Naive B cell (primary cell): ENCODE measurements around the gene SELENOP. TPM values are rescaled to one million over a fixed set of nuclear protein-coding genes. Genes with fewer than 3 reads are reported as not detected.

ENCODE experiments used
- ATAC-seq, 2 donors: fragments of 150-1000 bp; cut with Tn5 transposase; 2 replicates each; pipeline ENCODE4 v1.10.0; 2021; ENCODE audit warnings: low read depth in 2 of 2, mild to moderate bottlenecking in 2 of 2, moderate library complexity in 2 of 2
- DNase-seq: peaks from one replicate; pipeline ENCODE4 v3.0.0; 2022
- H3K27ac Mint-ChIP-seq, 6 donors: one replicate each; pipeline ENCODE4 v1.8.0; 2020 to 2022; ENCODE audit warnings: mild to moderate bottlenecking in 6 of 6, mixed read lengths in 6 of 6, moderate library complexity in 5 of 6, inconsistent platforms in 2 of 6
- H3K27me3 Mint-ChIP-seq, 3 donors: one replicate each; pipeline ENCODE4 v1.8.0; 2021 to 2022; ENCODE audit warnings: mixed read lengths in 3 of 3, mild to moderate bottlenecking in 1 of 3
- H3K36me3 Mint-ChIP-seq, 2 donors: one replicate each; pipeline ENCODE4 v1.8.0; 2020 to 2022; ENCODE audit warnings: mixed read lengths in 2 of 2, inconsistent platforms in 1 of 2, mild to moderate bottlenecking in 1 of 2
- H3K4me1 Mint-ChIP-seq, 3 donors: one replicate each; pipeline ENCODE4 v1.8.0; 2020 to 2022; ENCODE audit warnings: mixed read lengths in 3 of 3, inconsistent platforms in 1 of 3, mild to moderate bottlenecking in 1 of 3, moderate library complexity in 1 of 3
- H3K4me3 Mint-ChIP-seq, 8 donors: one replicate each; pipeline ENCODE4 v1.8.0; 2020 to 2022; ENCODE audit warnings: mild to moderate bottlenecking in 8 of 8, mixed read lengths in 8 of 8, moderate library complexity in 8 of 8, inconsistent platforms in 2 of 8
- H3K9me3 Mint-ChIP-seq, 7 donors: one replicate each; pipeline ENCODE4 v1.8.0; 2020 to 2022; ENCODE audit warnings: mixed read lengths in 7 of 7, mild to moderate bottlenecking in 5 of 7, inconsistent platforms in 2 of 7, moderate library complexity in 1 of 7
- polyA plus RNA-seq, 6 donors: library from polyadenylated mRNA; unstranded; fragments of 300-500 nt; fragmentation: Illumina TruSeq; gene quantifications; one replicate each; pipeline ENCODE4 v1.2.3, GENCODE V29; 2021; ENCODE audit warnings: low read depth in 6 of 6

SELENOP gene
- polyA plus RNA-seq, 6 donors from 2014 or later = 0.49 to 0.61 (median 0.50) TPM; not detected in 3

DNA sequence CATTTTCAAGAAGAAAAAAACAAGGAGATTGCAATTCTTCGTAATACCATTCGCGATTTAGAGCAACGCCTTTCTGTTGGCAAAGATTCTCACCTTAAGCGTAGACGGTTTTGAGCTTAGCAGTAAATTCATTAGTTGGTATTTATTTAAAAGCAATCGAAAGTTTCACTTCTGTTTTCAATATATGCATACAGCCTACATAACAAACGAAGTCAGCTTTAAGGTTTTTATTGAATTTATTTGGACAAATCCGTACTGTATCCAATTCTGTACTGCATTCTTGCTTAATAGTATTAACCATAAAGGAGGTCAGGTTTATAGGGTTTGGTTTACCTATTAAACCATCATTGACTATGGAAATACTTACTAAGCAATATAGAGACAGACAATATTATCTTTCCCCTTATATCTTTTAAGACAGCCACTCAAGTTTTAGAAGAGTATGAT is 12.0 kb downstream of the SELENOP start:
- Mint-ChIP-seq H3K27ac (no peak overlapping the region), H3K4me3 (no peak overlapping the region), H3K27me3 (no peaks in the 10 kb centered on the region), H3K36me3 (peaks cover 7 to 14% of the 10 kb centered on the region in 2 donors), H3K4me1 (no peaks in the 10 kb centered on the region), H3K9me3 (peaks cover 0 to 14% (median 3%) of the 10 kb centered on the region in 7 donors)
- no peak for DNase-seq
- no peak for ATAC-seq

GRCh38 chr5:42799241-42799608 is 12.5 kb downstream of the SELENOP start:
- H3K27ac Mint-ChIP-seq = no peak overlapping the region
- H3K36me3 Mint-ChIP-seq = peaks cover 7 to 18% of the 10 kb centered on the region in 2 donors
- no peak for ATAC-seq
- no peaks in the 10 kb centered on the region for H3K27me3 Mint-ChIP-seq
- DNase-seq = no peak
- no peak overlapping the region for H3K4me3 Mint-ChIP-seq
- H3K4me1 Mint-ChIP-seq = no peaks in the 10 kb centered on the region
- H3K9me3 Mint-ChIP-seq = peaks cover 0 to 19% (median 3%) of the 10 kb centered on the region in 7 donors

DNA sequence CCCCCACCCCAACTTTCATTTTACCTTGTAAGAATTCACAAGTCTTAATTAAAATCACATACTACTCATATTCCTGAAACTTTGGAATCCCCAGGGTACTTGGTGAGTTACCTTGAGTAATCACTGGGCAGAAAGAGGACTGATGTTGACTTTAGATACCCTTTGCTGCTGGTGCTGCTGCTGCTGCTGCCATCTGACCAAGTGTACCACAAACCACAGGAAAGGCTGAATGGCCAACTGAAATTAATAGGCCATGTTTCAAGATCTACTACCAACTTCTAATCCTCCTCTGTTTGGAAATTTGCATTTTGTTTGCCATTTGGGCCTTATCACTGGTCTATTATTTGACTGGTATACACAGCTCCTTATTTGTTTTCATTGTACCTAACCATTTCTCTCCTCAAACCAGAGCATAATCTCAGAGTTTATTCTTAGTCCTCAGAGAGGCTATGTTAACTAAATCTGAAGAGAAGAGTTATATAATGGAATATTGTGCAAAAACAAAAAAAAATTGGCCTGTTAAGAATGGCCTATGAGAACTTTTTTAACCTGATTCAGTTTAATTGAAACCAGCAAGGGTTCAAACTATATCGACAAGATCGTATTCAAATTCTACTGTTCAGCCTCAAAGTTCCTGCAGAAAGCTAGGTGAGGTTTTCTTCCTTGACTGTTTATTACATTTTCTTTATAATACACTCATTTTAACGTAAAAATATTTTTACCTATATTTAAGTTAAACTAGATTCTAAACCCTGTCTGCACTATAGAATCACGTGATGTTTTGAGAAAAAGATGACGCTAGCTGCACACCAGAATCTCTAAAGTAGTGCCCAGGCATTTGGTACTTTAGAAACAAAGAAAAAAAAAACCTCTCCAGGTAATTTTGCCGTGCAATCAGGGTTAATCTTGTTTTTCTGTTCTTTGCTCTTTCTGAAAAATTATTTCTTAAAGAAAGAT is 13.1 kb downstream of the SELENOP start:
- Mint-ChIP-seq H3K9me3 (peaks cover 0 to 25% (median 4%) of the 10 kb centered on the region in 7 donors), H3K27ac (no peak overlapping the region), H3K4me3 (no peak overlapping the region), H3K36me3 (peaks cover 7 to 18% of the 10 kb centered on the region in 2 donors), H3K27me3 (no peaks in the 10 kb centered on the region), H3K4me1 (no peaks in the 10 kb centered on the region)
- DNase-seq (no peak), ATAC-seq (no peak)

- DNase-seq = no peak
- no peak for ATAC-seq
- peaks cover 0 to 5% (median 0%) of the 10 kb centered on the region in 3 donors for H3K4me1 Mint-ChIP-seq
- H3K27me3 Mint-ChIP-seq = no peaks in the 10 kb centered on the region
- H3K4me3 Mint-ChIP-seq = no peak overlapping the region
- H3K36me3 Mint-ChIP-seq = peaks cover 13 to 28% of the 10 kb centered on the region in 2 donors
- H3K27ac Mint-ChIP-seq = no peak overlapping the region
- peaks cover 14 to 62% (median 22%) of the 10 kb centered on the region in 7 donors for H3K9me3 Mint-ChIP-seq
These were observed 20.5 kb downstream of the SELENOP start for GRCh38 chr5:42791151-42791550.

DNA sequence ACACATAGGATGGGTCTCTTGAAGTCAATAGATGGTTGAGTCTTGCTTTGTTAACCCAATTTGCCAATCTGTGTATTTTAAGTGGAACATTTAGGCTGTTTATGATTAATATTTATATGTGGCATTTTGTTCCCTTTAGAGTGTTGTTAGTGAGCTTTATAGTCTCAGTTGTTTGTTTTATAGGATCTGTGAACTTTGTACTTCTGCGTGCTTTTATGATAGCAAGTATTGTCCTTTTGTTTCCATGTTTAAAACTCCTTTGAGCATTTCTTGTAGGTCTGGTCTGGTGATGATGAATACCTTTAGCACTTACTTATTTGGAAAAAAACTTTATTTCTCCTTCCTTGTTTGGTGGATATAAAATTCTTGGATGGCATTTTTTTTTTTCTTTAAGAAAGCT is 23.8 kb downstream of the SELENOP start:
- peaks cover 8 to 39% of the 10 kb centered on the region in 2 donors for H3K36me3 Mint-ChIP-seq
- H3K27ac Mint-ChIP-seq = no peak overlapping the region
- ATAC-seq (no peak), DNase-seq (no peak)
- no peak overlapping the region for H3K4me3 Mint-ChIP-seq
- peaks cover 14 to 56% (median 33%) of the 10 kb centered on the region in 7 donors for H3K9me3 Mint-ChIP-seq
- peaks cover 0 to 5% (median 0%) of the 10 kb centered on the region in 3 donors for H3K4me1 Mint-ChIP-seq
- no peaks in the 10 kb centered on the region for H3K27me3 Mint-ChIP-seq

- H3K27me3 Mint-ChIP-seq = no peaks in the 10 kb centered on the region
- peaks cover 0 to 5% (median 0%) of the 10 kb centered on the region in 3 donors for H3K4me1 Mint-ChIP-seq
- H3K36me3 Mint-ChIP-seq = peaks cover 8 to 39% of the 10 kb centered on the region in 2 donors
- H3K4me3 Mint-ChIP-seq = no peak overlapping the region
- no peak overlapping the region for H3K27ac Mint-ChIP-seq
- ATAC-seq (no peak), DNase-seq (no peak)
- peaks cover 14 to 56% (median 33%) of the 10 kb centered on the region in 7 donors for H3K9me3 Mint-ChIP-seq
These were observed 24.6 kb downstream of the SELENOP start for GRCh38 chr5:42787073-42787472.

DNA sequence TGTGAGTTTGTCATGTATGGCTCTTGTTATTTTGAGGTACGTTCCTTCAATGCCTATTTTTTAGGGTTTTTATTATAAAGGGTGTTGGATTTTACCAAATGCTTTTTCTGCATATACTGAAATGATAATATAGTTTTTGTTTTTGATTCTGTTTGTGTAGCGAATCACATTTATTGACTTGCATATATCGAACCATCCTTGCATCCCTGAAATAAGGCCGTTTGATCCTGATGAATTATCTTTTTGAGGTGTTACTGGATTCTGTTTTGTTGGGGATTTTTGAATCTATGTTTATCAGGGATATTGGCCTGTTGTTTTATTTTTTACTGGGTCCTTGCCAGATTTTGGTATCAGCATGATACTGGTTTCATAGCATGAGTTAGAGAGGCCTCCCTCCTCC is 25.9 kb downstream of the SELENOP start:
- H3K27ac Mint-ChIP-seq = no peak overlapping the region
- H3K4me1 Mint-ChIP-seq = no peaks in the 10 kb centered on the region
- ATAC-seq (no peak), DNase-seq (no peak)
- peaks cover 14 to 48% (median 32%) of the 10 kb centered on the region in 7 donors for H3K9me3 Mint-ChIP-seq
- no peak overlapping the region for H3K4me3 Mint-ChIP-seq
- no peaks in the 10 kb centered on the region for H3K27me3 Mint-ChIP-seq
- peaks cover 8 to 39% of the 10 kb centered on the region in 2 donors for H3K36me3 Mint-ChIP-seq

GRCh38 chr5:42784132-42784531 is 27.6 kb downstream of the SELENOP start:
- peaks cover 8 to 35% of the 10 kb centered on the region in 2 donors for H3K36me3 Mint-ChIP-seq
- H3K27ac Mint-ChIP-seq = no peak overlapping the region
- peaks cover 14 to 38% (median 29%) of the 10 kb centered on the region in 7 donors for H3K9me3 Mint-ChIP-seq
- no peaks in the 10 kb centered on the region for H3K27me3 Mint-ChIP-seq
- no peak for ATAC-seq
- no peak for DNase-seq
- no peak overlapping the region for H3K4me3 Mint-ChIP-seq
- H3K4me1 Mint-ChIP-seq = no peaks in the 10 kb centered on the region

- Mint-ChIP-seq H3K27me3 (no peaks in the 10 kb centered on the region), H3K27ac (no peak overlapping the region), H3K9me3 (peaks cover 3 to 23% (median 16%) of the 10 kb centered on the region in 7 donors), H3K4me1 (no peaks in the 10 kb centered on the region), H3K4me3 (no peak overlapping the region), H3K36me3 (peaks cover 1 to 16% of the 10 kb centered on the region in 2 donors)
- DNase-seq = no peak
- ATAC-seq = no peak
These were observed 30.1 kb downstream of the SELENOP start for GRCh38 chr5:42781584-42781983.

DNA sequence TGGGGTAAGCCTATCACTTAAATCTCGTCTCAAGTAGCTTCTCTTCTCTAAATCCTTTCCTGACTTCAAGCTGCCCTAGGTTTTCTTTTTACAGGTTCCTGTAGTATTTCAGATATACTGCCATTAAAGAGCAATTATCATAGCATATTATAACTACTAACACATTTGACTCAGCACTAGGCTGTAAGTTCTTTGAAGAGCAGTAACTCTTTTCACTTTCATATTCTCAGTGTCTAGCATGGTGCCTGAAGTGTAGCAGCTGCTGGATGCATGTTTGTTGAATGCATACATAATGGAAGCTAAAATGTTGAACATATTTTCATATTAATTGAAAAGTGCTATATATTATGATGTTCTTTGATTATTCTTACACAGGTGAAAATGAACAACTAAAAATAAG is 32.6 kb downstream of the SELENOP start:
- no peak for ATAC-seq
- no peak overlapping the region for H3K27ac Mint-ChIP-seq
- H3K27me3 Mint-ChIP-seq = no peaks in the 10 kb centered on the region

DNA sequence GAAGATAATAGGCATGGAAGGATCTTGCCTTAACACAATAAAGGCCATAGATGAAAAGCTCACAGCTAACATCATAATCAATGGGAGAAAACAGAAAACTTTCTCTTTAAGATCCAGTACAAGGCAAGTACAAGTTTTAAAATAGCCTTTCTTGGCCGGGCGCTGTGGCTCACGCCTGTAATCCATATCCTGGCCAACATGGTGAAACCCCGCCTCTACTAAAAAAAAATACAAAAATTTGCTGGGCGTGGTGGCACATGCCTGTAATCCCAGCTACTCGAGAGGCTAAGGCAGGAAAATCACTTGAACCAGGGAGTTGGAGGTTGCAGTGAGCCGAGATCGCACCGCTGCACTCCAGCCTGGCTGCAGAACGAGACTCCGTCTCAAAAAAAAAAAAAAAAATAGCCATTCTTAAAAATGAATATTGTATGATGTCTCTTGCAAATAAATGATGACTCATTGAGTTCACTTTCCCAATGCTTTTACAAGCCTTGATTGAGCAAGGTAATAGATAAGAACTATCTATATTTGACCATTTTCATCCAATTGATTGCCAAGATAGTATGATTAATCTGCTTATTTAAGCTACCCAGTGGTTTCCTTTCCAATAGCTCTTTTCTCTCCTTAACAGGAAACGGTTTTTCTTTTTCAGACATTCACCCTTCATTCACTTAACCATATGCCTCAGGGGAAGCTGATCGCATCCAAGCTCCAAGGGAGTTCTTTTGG is 39.3 kb downstream of the SELENOP start:
- peaks cover 0 to 4% (median 0%) of the 10 kb centered on the region in 7 donors for H3K9me3 Mint-ChIP-seq
- ATAC-seq (no peak), DNase-seq (no peak)
- H3K4me3 Mint-ChIP-seq = no peak overlapping the region
- H3K36me3 Mint-ChIP-seq = no peaks in the 10 kb centered on the region
- no peaks in the 10 kb centered on the region for H3K4me1 Mint-ChIP-seq
- H3K27ac Mint-ChIP-seq = peak overlapping the region in 1 of 6 donors; percentile 2
- no peaks in the 10 kb centered on the region for H3K27me3 Mint-ChIP-seq

More for the DNA sequence above, 32.6 kb downstream of the SELENOP start:
- H3K4me3 Mint-ChIP-seq = no peak overlapping the region
- no peaks in the 10 kb centered on the region for H3K4me1 Mint-ChIP-seq
- no peak for DNase-seq
- peaks cover 0 to 3% (median 0%) of the 10 kb centered on the region in 7 donors for H3K9me3 Mint-ChIP-seq
- no peaks in the 10 kb centered on the region for H3K36me3 Mint-ChIP-seq

GRCh38 chr5:42770003-42770402 is 41.7 kb downstream of the SELENOP start:
- Mint-ChIP-seq H3K36me3 (no peaks in the 10 kb centered on the region), H3K27ac (no peak overlapping the region), H3K4me1 (no peaks in the 10 kb centered on the region), H3K4me3 (no peak overlapping the region), H3K27me3 (no peaks in the 10 kb centered on the region), H3K9me3 (peaks cover 0 to 4% (median 0%) of the 10 kb centered on the region in 7 donors)
- ATAC-seq = no peak
- no peak for DNase-seq

GRCh38 chr5:42768106-42768504 is 43.6 kb downstream of the SELENOP start:
- no peak overlapping the region for H3K27ac Mint-ChIP-seq
- ATAC-seq (no peak), DNase-seq (no peak)
- H3K36me3 Mint-ChIP-seq = no peaks in the 10 kb centered on the region
- peaks cover 0 to 4% (median 0%) of the 10 kb centered on the region in 7 donors for H3K9me3 Mint-ChIP-seq
- no peak overlapping the region for H3K4me3 Mint-ChIP-seq
- H3K4me1 Mint-ChIP-seq = no peaks in the 10 kb centered on the region
- H3K27me3 Mint-ChIP-seq = no peaks in the 10 kb centered on the region
